ENCODE measurements around the gene RPS16. TPM values are rescaled to one million over a fixed set of nuclear protein-coding genes. Genes with fewer than 3 reads are reported as not detected.

Gene RPS16
- polyA plus RNA-seq, 3 donors, result 689 to 2,619 (median 1,038) TPM

DNA sequence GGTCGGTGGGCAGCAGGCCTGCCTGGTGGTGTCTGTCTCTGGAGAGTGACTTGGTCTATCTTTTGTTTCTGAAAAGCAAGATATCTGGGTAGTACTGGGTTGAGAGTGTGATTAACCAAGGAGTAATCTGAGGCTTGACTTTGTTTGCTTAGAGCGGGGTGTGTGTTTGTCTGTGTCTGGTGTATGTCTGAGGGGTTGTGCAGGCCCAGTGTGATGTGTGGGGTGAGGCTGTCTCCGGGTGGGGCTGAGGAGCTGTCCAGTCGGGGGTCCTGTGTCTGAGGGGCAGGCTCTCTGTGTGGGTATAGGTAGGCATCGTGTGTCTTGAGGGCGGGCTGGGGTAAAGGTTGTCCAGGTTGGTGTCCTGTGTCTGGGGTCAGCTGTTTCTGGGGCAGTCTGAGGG is 33.8 kb upstream of the RPS16 start:
- Histone ChIP-seq H3K36me3 (replicated peaks in 1 of 2; ENCODE audit: control insufficient read depth in 1 of 2, insufficient read depth in 2 of 2, low read length in 2 of 2) (peaks cover 97 to 100% of the 10 kb centered on the region in 2 donors), H3K27ac (ENCODE audit: low read depth in 1 of 2, low read length in 2 of 2) (no peak overlapping the region), H3K79me2 (ENCODE audit: insufficient read depth, low read length) (no peaks in the 10 kb centered on the region), H3K4me1 (ENCODE audit: control insufficient read depth in 1 of 2, insufficient read depth in 2 of 2, low read length in 2 of 2) (no peaks in the 10 kb centered on the region), H3K9me3 (replicated peaks in 1 of 2; ENCODE audit: control insufficient read depth in 1 of 2, insufficient read depth in 1 of 2, low read length in 2 of 2) (no peaks in the 10 kb centered on the region), H3K4me2 (replicated peaks; ENCODE audit: extremely low read depth, low read length, poor library complexity, severe bottlenecking) (no peak overlapping the region), H3K27me3 (ENCODE audit: control insufficient read depth in 2 of 2, insufficient read depth in 2 of 2, low read length in 2 of 2) (no peaks in the 10 kb centered on the region), H3K4me3 (replicated peaks in 1 of 3; ENCODE audit: low read depth in 2 of 3, low read length in 3 of 3) (no peak overlapping the region), H3K9ac (ENCODE audit: insufficient read depth, low read length, poor library complexity, severe bottlenecking) (no peak overlapping the region), H2AFZ (ENCODE audit: insufficient read depth, low read depth, low read length, poor library complexity, severe bottlenecking) (no peak overlapping the region), H4K20me1 (ENCODE audit: insufficient read depth, low read length) (peaks cover 24% of the 10 kb centered on the region)
- H3K4me1 Mint-ChIP-seq, result no peaks in the 10 kb centered on the region
- H3K27me3 Mint-ChIP-seq (ENCODE audit: low read depth in 3 of 3), result no peaks in the 10 kb centered on the region
- TF ChIP-seq, protein P1, sequence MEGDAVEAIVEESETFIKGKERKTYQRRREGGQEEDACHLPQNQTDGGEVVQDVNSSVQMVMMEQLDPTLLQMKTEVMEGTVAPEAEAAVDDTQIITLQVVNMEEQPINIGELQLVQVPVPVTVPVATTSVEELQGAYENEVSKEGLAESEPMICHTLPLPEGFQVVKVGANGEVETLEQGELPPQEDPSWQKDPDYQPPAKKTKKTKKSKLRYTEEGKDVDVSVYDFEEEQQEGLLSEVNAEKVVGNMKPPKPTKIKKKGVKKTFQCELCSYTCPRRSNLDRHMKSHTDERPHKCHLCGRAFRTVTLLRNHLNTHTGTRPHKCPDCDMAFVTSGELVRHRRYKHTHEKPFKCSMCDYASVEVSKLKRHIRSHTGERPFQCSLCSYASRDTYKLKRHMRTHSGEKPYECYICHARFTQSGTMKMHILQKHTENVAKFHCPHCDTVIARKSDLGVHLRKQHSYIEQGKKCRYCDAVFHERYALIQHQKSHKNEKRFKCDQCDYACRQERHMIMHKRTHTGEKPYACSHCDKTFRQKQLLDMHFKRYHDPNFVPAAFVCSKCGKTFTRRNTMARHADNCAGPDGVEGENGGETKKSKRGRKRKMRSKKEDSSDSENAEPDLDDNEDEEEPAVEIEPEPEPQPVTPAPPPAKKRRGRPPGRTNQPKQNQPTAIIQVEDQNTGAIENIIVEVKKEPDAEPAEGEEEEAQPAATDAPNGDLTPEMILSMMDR (IDR thresholded peaks at IDR 0.05), result no peak
- no peak overlapping the region for H3K4me3 Mint-ChIP-seq
- no peaks in the 10 kb centered on the region for H3K9me3 Mint-ChIP-seq
- intact Hi-C loops (cut with micrococcal nuclease), result no loop called here
- WGBS (ENCODE audit: insufficient coverage), result 95% methylated on average over 6 of the region's 6 CpGs
- peaks cover 90 to 95% of the 10 kb centered on the region in 2 donors for H3K36me3 Mint-ChIP-seq
- peak overlapping the region in 2 of 7 donors; percentile 2 to 13 for H3K27ac Mint-ChIP-seq
- no peak for DNase-seq

DNA sequence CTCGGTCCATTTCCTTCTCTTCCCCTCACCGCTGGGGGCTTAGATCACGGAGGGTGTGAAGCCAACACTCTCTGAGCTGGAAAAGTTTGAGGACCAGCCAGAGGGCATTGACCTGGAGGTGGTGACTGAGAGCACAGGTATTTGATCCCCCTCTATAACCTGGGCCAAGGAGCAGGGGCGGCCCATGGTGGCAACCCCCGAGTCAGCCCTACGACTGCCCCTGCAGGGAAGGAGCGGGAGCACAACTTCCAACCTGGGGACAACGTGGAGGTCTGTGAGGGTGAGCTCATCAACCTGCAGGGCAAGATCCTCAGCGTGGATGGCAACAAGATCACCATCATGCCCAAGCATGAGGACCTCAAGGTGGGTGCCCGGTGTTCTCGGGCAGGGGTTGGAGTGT is 33.3 kb upstream of the RPS16 start:
- Histone ChIP-seq H3K79me2 (ENCODE audit: insufficient read depth, low read length) (no peaks in the 10 kb centered on the region), H3K4me3 (replicated peaks in 1 of 3; ENCODE audit: low read depth in 2 of 3, low read length in 3 of 3) (no peak overlapping the region), H2AFZ (ENCODE audit: insufficient read depth, low read depth, low read length, poor library complexity, severe bottlenecking) (no peak overlapping the region), H3K36me3 (replicated peaks in 1 of 2; ENCODE audit: control insufficient read depth in 1 of 2, insufficient read depth in 2 of 2, low read length in 2 of 2) (peaks cover 96 to 100% of the 10 kb centered on the region in 2 donors), H3K27ac (ENCODE audit: low read depth in 1 of 2, low read length in 2 of 2) (no peak overlapping the region), H3K4me2 (replicated peaks; ENCODE audit: extremely low read depth, low read length, poor library complexity, severe bottlenecking) (no peak overlapping the region), H4K20me1 (ENCODE audit: insufficient read depth, low read length) (peaks cover 24% of the 10 kb centered on the region), H3K27me3 (ENCODE audit: control insufficient read depth in 2 of 2, insufficient read depth in 2 of 2, low read length in 2 of 2) (no peaks in the 10 kb centered on the region), H3K4me1 (ENCODE audit: control insufficient read depth in 1 of 2, insufficient read depth in 2 of 2, low read length in 2 of 2) (no peaks in the 10 kb centered on the region), H3K9ac (ENCODE audit: insufficient read depth, low read length, poor library complexity, severe bottlenecking) (no peak overlapping the region), H3K9me3 (replicated peaks in 1 of 2; ENCODE audit: control insufficient read depth in 1 of 2, insufficient read depth in 1 of 2, low read length in 2 of 2) (no peaks in the 10 kb centered on the region)
- H3K4me3 Mint-ChIP-seq, result no peak overlapping the region
- H3K4me1 Mint-ChIP-seq, result no peaks in the 10 kb centered on the region
- no peaks in the 10 kb centered on the region for H3K9me3 Mint-ChIP-seq
- no peaks in the 10 kb centered on the region for H3K27me3 Mint-ChIP-seq (ENCODE audit: low read depth in 3 of 3)
- intact Hi-C loops (cut with micrococcal nuclease), result no loop called here
- 93% methylated on average over 7 of the region's 11 CpGs for WGBS (ENCODE audit: insufficient coverage)
- TF ChIP-seq, protein P1 (IDR thresholded peaks at IDR 0.05), result no peak
- peaks cover 87 to 94% of the 10 kb centered on the region in 2 donors for H3K36me3 Mint-ChIP-seq
- peak overlapping the region in 1 of 7 donors; percentile 34 for H3K27ac Mint-ChIP-seq
- DNase-seq, result no peak
